Skeletal muscle satellite cell (primary cell): ENCODE data around the gene TUBA4B.

Experiments
- H3K27me3 ChIP-seq: 2 replicates; pipeline ENCODE4 v1.7.0; 2013; ENCODE audit warnings: low read length; ENCODE audit not compliant: control insufficient read depth, insufficient read depth
- H3K36me3 ChIP-seq: 2 replicates; pipeline ENCODE4 v1.7.0; 2013; ENCODE audit warnings: mild to moderate bottlenecking, control low read depth, low read length; ENCODE audit not compliant: insufficient read depth
- H3K4me1 ChIP-seq: 2 replicates; pipeline ENCODE4 v1.7.0; 2013; ENCODE audit warnings: low read length; ENCODE audit not compliant: control insufficient read depth, insufficient read depth
- H3K4me2 ChIP-seq: 2 replicates; pipeline ENCODE4 v1.7.0; 2013; ENCODE audit warnings: mild to moderate bottlenecking, low read length
- H3K4me3 ChIP-seq: 2 replicates; pipeline ENCODE4 v1.7.0; 2013; ENCODE audit warnings: low read length
- H3K9ac ChIP-seq: 2 replicates; pipeline ENCODE4 v1.7.0; 2013; ENCODE audit warnings: mild to moderate bottlenecking, low read depth, low read length, moderate library complexity
- H3K9me3 ChIP-seq: replicated peaks from 2 replicates; pipeline ENCODE4 v1.7.0; 2013; ENCODE audit warnings: mild to moderate bottlenecking, control low read depth, low read length

TUBA4B gene

GRCh38 chr2:219291394-219291793 lies 38.4 kb downstream of the TUBA4B start:
- H3K4me3 ChIP-seq, result no peak overlapping the region
- H3K4me1 ChIP-seq, result peaks cover 29% of the 10 kb centered on the region

GRCh38 chr2:219291910-219292490 lies 39.0 kb downstream of the TUBA4B start:
- Histone ChIP-seq H3K9me3 (no peaks in the 10 kb centered on the region), H3K36me3 (no peaks in the 10 kb centered on the region), H3K4me1 (peaks cover 23% of the 10 kb centered on the region), H3K9ac (no peak overlapping the region), H3K4me2 (no peak overlapping the region), H3K4me3 (no peak overlapping the region), H3K27me3 (no peaks in the 10 kb centered on the region)

More at GRCh38 chr2:219291394-219291793, 38.4 kb downstream of the TUBA4B start:
- H3K4me2 ChIP-seq, result no peak overlapping the region
- no peaks in the 10 kb centered on the region for H3K36me3 ChIP-seq
- no peaks in the 10 kb centered on the region for H3K27me3 ChIP-seq
- H3K9me3 ChIP-seq, result no peaks in the 10 kb centered on the region
- H3K9ac ChIP-seq, result no peak overlapping the region

GRCh38 chr2:219292616-219293015 lies 39.6 kb downstream of the TUBA4B start:
- Histone ChIP-seq H3K27me3 (no peaks in the 10 kb centered on the region), H3K36me3 (no peaks in the 10 kb centered on the region), H3K4me3 (no peak overlapping the region), H3K4me1 (peaks cover 22% of the 10 kb centered on the region), H3K9me3 (no peaks in the 10 kb centered on the region), H3K4me2 (no peak overlapping the region), H3K9ac (no peak overlapping the region)

- Histone ChIP-seq H3K36me3 (no peaks in the 10 kb centered on the region), H3K4me2 (no peak overlapping the region), H3K4me3 (no peak overlapping the region), H3K9me3 (no peaks in the 10 kb centered on the region), H3K27me3 (peaks cover under 1% of the 10 kb centered on the region), H3K4me1 (peaks cover 22% of the 10 kb centered on the region), H3K9ac (no peak overlapping the region)
Observed at GRCh38 chr2:219293736-219294231, 40.7 kb downstream of the TUBA4B start.

GRCh38 chr2:219294356-219295351 lies 41.6 kb downstream of the TUBA4B start:
- H3K4me2 ChIP-seq, result peak overlapping the region; percentile 96
- peaks cover 14% of the 10 kb centered on the region for H3K4me1 ChIP-seq
- H3K9me3 ChIP-seq, result no peaks in the 10 kb centered on the region
- peak overlapping the region; percentile 77 for H3K4me3 ChIP-seq
- no peaks in the 10 kb centered on the region for H3K36me3 ChIP-seq
- peak overlapping the region; percentile 74 for H3K9ac ChIP-seq
- H3K27me3 ChIP-seq, result peaks cover 8% of the 10 kb centered on the region

- Histone ChIP-seq H3K36me3 (no peaks in the 10 kb centered on the region), H3K9ac (no peak overlapping the region), H3K27me3 (peaks cover 22% of the 10 kb centered on the region), H3K4me3 (no peak overlapping the region), H3K4me1 (peaks cover 8% of the 10 kb centered on the region), H3K9me3 (no peaks in the 10 kb centered on the region), H3K4me2 (no peak overlapping the region)
Observed at GRCh38 chr2:219296142-219296541, 43.1 kb downstream of the TUBA4B start.

GRCh38 chr2:219296631-219297391 lies 43.8 kb downstream of the TUBA4B start:
- H3K4me1 ChIP-seq, result peaks cover 8% of the 10 kb centered on the region
- no peak overlapping the region for H3K4me2 ChIP-seq
- H3K9me3 ChIP-seq, result no peaks in the 10 kb centered on the region
- H3K27me3 ChIP-seq, result peaks cover 29% of the 10 kb centered on the region
- H3K4me3 ChIP-seq, result no peak overlapping the region
- H3K9ac ChIP-seq, result no peak overlapping the region
- H3K36me3 ChIP-seq, result no peaks in the 10 kb centered on the region

GRCh38 chr2:219297766-219298456 lies 44.9 kb downstream of the TUBA4B start:
- H3K27me3 ChIP-seq, result peaks cover 40% of the 10 kb centered on the region
- H3K9me3 ChIP-seq, result no peaks in the 10 kb centered on the region
- no peak overlapping the region for H3K9ac ChIP-seq
- H3K4me3 ChIP-seq, result no peak overlapping the region
- H3K4me1 ChIP-seq, result peaks cover 8% of the 10 kb centered on the region
- H3K4me2 ChIP-seq, result no peak overlapping the region
- no peaks in the 10 kb centered on the region for H3K36me3 ChIP-seq

- Histone ChIP-seq H3K36me3 (no peaks in the 10 kb centered on the region), H3K4me1 (peaks cover 7% of the 10 kb centered on the region), H3K4me3 (no peak overlapping the region), H3K9me3 (no peaks in the 10 kb centered on the region), H3K27me3 (peaks cover 49% of the 10 kb centered on the region), H3K4me2 (no peak overlapping the region), H3K9ac (no peak overlapping the region)
Observed at GRCh38 chr2:219298759-219299371, 45.8 kb downstream of the TUBA4B start.

- Histone ChIP-seq H3K9me3 (no peaks in the 10 kb centered on the region), H3K9ac (no peak overlapping the region), H3K4me3 (no peak overlapping the region), H3K4me2 (no peak overlapping the region), H3K36me3 (no peaks in the 10 kb centered on the region), H3K4me1 (peaks cover 2% of the 10 kb centered on the region), H3K27me3 (peaks cover 51% of the 10 kb centered on the region)
Observed at GRCh38 chr2:219299372-219299760, 46.3 kb downstream of the TUBA4B start.
